Hepatic stellate cell (primary cell): ENCODE results near the gene FAF1.
A peak's percentile ranks its signal among the peaks of the same experiment; 100 is the strongest.

Experiments
- DNase-seq: peaks from one replicate; pipeline ENCODE4 v3.0.0; 2011; ENCODE audit warnings: low spot score

Gene FAF1

GRCh38 chr1:50633465-50633864 lies 326.6 kb downstream of the FAF1 start:
- no peak for DNase-seq

GRCh38 chr1:50631161-50631560 lies 328.9 kb downstream of the FAF1 start:
- no peak for DNase-seq

GRCh38 chr1:50622259-50622658 lies 337.8 kb downstream of the FAF1 start:
- DNase-seq, result no peak

- DNase-seq, result no peak
Observed at GRCh38 chr1:50620680-50621329, 339.3 kb downstream of the FAF1 start.

GRCh38 chr1:50615036-50615750 lies 344.9 kb downstream of the FAF1 start:
- DNase-seq, result no peak

GRCh38 chr1:50611675-50612074 lies 348.4 kb downstream of the FAF1 start:
- no peak for DNase-seq

GRCh38 chr1:50610563-50610962 lies 349.5 kb downstream of the FAF1 start:
- DNase-seq, result no peak

GRCh38 chr1:50609508-50609907 lies 350.6 kb downstream of the FAF1 start:
- no peak for DNase-seq

GRCh38 chr1:50605186-50605875 lies 354.7 kb downstream of the FAF1 start:
- DNase-seq, result peak; percentile 11

- no peak for DNase-seq
Observed at GRCh38 chr1:50604580-50604979, 355.5 kb downstream of the FAF1 start.

GRCh38 chr1:50603274-50604271 lies 356.5 kb downstream of the FAF1 start:
- no peak for DNase-seq

- DNase-seq, result no peak
Observed at GRCh38 chr1:50599546-50599945, 360.5 kb downstream of the FAF1 start.

GRCh38 chr1:50595874-50596273 lies 364.2 kb downstream of the FAF1 start:
- DNase-seq, result no peak

- no peak for DNase-seq
Observed at GRCh38 chr1:50593515-50593914, 366.6 kb downstream of the FAF1 start.

- DNase-seq, result no peak
Observed at GRCh38 chr1:50591598-50591997, 368.5 kb downstream of the FAF1 start.

- DNase-seq, result no peak
Observed at GRCh38 chr1:50582346-50582745, 377.7 kb downstream of the FAF1 start.

- DNase-seq, result no peak
Observed at GRCh38 chr1:50570066-50570468, 390.0 kb downstream of the FAF1 start.

GRCh38 chr1:50568782-50569181 lies 391.3 kb downstream of the FAF1 start:
- DNase-seq, result no peak

GRCh38 chr1:50566405-50566804 lies 393.7 kb downstream of the FAF1 start:
- no peak for DNase-seq

GRCh38 chr1:50564417-50564816 lies 395.6 kb downstream of the FAF1 start:
- no peak for DNase-seq

GRCh38 chr1:50562106-50562505 lies 398.0 kb downstream of the FAF1 start:
- DNase-seq, result peak; percentile 6

- no peak for DNase-seq
Observed at GRCh38 chr1:50559421-50559820, 400.6 kb downstream of the FAF1 start.
